ENCODE data around the gene MT1X. TPM values are rescaled to one million over a fixed set of nuclear protein-coding genes. Genes with fewer than 3 reads are reported as not detected.

Gene MT1X
- total RNA-seq, 4 donors from 2014 or later: 7.4 to 201 (median 66.3) TPM

GRCh38 chr16:56686758-56687157 lies 4.5 kb downstream of the MT1X start:
- no peaks in the 10 kb centered on the region for H3K27me3 ChIP-seq
- no peaks in the 10 kb centered on the region for H3K4me1 ChIP-seq
- DNase-seq: no peak
- TF ChIP-seq POLR2A (IDR thresholded peaks at IDR 0.05): no peak
- TF ChIP-seq CTCF (IDR thresholded peaks at IDR 0.05): no peak
- no peaks in the 10 kb centered on the region for H3K9me3 ChIP-seq
- H3K36me3 ChIP-seq: no peaks in the 10 kb centered on the region
- no peak overlapping the region for H3K27ac ChIP-seq
- H3K4me3 ChIP-seq: no peak overlapping the region
- intact Hi-C loops (cut with DNase I; ENCODE audit: low total_unique reads): no loop called here

GRCh38 chr16:56688762-56689161 lies 6.5 kb downstream of the MT1X start:
- no peak overlapping the region for H3K4me3 ChIP-seq
- no peaks in the 10 kb centered on the region for H3K9me3 ChIP-seq
- no peaks in the 10 kb centered on the region for H3K36me3 ChIP-seq
- intact Hi-C loops (cut with DNase I; ENCODE audit: low total_unique reads): no loop called here
- no peaks in the 10 kb centered on the region for H3K27me3 ChIP-seq
- H3K4me1 ChIP-seq: no peaks in the 10 kb centered on the region
- no peak overlapping the region for H3K27ac ChIP-seq
- TF ChIP-seq POLR2A (IDR thresholded peaks at IDR 0.05): no peak
- TF ChIP-seq CTCF (IDR thresholded peaks at IDR 0.05): no peak
- DNase-seq: no peak

DNA sequence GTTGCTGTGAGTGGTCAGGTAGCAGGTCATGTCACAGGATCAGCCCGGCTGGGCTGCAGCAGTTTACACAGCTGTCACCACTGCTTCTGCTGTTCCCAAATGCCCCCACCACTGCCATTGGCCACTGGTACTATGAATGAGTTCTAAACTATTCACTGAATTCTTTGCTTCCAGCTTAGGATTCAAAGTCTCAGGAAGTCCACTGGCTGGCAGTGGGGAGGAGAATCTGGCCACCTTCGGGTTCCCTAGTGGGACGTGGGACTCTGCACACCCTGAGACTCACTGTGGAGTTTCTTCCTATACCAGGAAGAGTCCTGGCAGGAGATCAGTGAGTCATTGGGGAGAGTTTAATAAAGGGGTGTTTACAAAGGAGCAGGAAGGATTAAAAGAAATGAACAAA lies 6.9 kb downstream of the MT1X start:
- Histone ChIP-seq H3K9me3 (no peaks in the 10 kb centered on the region), H3K4me1 (no peaks in the 10 kb centered on the region), H3K4me3 (no peak overlapping the region), H3K27ac (no peak overlapping the region), H3K27me3 (no peaks in the 10 kb centered on the region), H3K36me3 (no peaks in the 10 kb centered on the region)
- intact Hi-C loops (cut with DNase I; ENCODE audit: low total_unique reads): no loop called here
- TF ChIP-seq CTCF (IDR thresholded peaks at IDR 0.05) (no peak), POLR2A (IDR thresholded peaks at IDR 0.05) (no peak)
- DNase-seq: no peak

GRCh38 chr16:56690420-56691122 lies 8.3 kb downstream of the MT1X start:
- intact Hi-C loops (cut with DNase I; ENCODE audit: low total_unique reads): no loop called here
- Histone ChIP-seq H3K9me3 (no peaks in the 10 kb centered on the region), H3K27me3 (no peaks in the 10 kb centered on the region), H3K4me3 (no peak overlapping the region), H3K36me3 (no peaks in the 10 kb centered on the region), H3K27ac (no peak overlapping the region), H3K4me1 (no peaks in the 10 kb centered on the region)
- TF ChIP-seq POLR2A (IDR thresholded peaks at IDR 0.05): no peak
- no peak for TF ChIP-seq CTCF (IDR thresholded peaks at IDR 0.05)
- DNase-seq: no peak

DNA sequence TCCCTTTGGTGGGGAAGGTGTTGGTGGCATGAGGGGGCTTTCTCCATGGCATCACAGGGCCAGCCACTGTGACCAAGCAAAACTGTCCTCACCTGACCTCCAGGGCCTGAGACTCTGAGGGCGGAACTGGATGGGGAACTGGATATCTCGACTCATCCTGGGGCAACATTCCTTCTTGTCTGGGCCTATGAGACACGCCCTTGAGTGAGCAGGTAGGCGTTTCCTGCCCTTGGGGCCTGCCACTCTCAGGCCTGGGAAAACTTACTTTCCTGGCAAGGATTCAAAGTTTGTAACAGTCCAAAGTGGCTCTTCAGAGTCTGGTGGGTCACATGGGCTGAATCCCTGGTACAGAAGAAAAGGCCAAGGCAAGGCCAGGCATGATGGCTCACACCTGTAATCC lies 9.6 kb downstream of the MT1X start:
- Histone ChIP-seq H3K4me1 (no peaks in the 10 kb centered on the region), H3K4me3 (no peak overlapping the region), H3K9me3 (no peaks in the 10 kb centered on the region), H3K27ac (no peak overlapping the region), H3K36me3 (no peaks in the 10 kb centered on the region), H3K27me3 (no peaks in the 10 kb centered on the region)
- no peak for DNase-seq
- intact Hi-C loops (cut with DNase I; ENCODE audit: low total_unique reads): no loop called here
- no peak for TF ChIP-seq CTCF (IDR thresholded peaks at IDR 0.05)
- no peak for TF ChIP-seq POLR2A (IDR thresholded peaks at IDR 0.05)
